Pulmonary artery endothelial cell (primary cell): Measurements from ENCODE around the gene ALK. TPM values are rescaled to one million over a fixed set of nuclear protein-coding genes. Genes with fewer than 3 reads are reported as not detected.

Experiments
- DNase-seq: peaks from one replicate; pipeline ENCODE4 v3.0.0-alpha.2; 2011; ENCODE audit warnings: low read depth, low spot score
- total RNA-seq: library from RNA; depleted of rRNA; stranded (reverse); fragments of >200 nt; gene quantifications from 2 replicates; pipeline ENCODE4 v1.2.3, GENCODE V29; 2014

The ALK gene
- total RNA-seq, 1 donor from 2014 or later: not detected

- no peak for DNase-seq
Observed at GRCh38 chr2:29530281-29530680, 391.1 kb downstream of the ALK start.

- no peak for DNase-seq
Observed at GRCh38 chr2:29528891-29529520, 392.4 kb downstream of the ALK start.

- no peak for DNase-seq
Observed at GRCh38 chr2:29528371-29528770, 393.0 kb downstream of the ALK start.

- no peak for DNase-seq
Observed at GRCh38 chr2:29527947-29528346, 393.4 kb downstream of the ALK start.

GRCh38 chr2:29526587-29527586 lies 394.5 kb downstream of the ALK start:
- no peak for DNase-seq

GRCh38 chr2:29525921-29526320 lies 395.5 kb downstream of the ALK start:
- DNase-seq: no peak

GRCh38 chr2:29524652-29525051 lies 396.7 kb downstream of the ALK start:
- DNase-seq: no peak

GRCh38 chr2:29522951-29523669 lies 398.3 kb downstream of the ALK start:
- DNase-seq: no peak

GRCh38 chr2:29520001-29520400 lies 401.4 kb downstream of the ALK start:
- DNase-seq: no peak

GRCh38 chr2:29519338-29519925 lies 402.0 kb downstream of the ALK start:
- DNase-seq: no peak

- DNase-seq: no peak
Observed at GRCh38 chr2:29518646-29519337, 402.6 kb downstream of the ALK start.

GRCh38 chr2:29518010-29518409 lies 403.4 kb downstream of the ALK start:
- no peak for DNase-seq

GRCh38 chr2:29517413-29517812 lies 404.0 kb downstream of the ALK start:
- DNase-seq: no peak

- DNase-seq: no peak
Observed at GRCh38 chr2:29516767-29517166, 404.6 kb downstream of the ALK start.

- no peak for DNase-seq
Observed at GRCh38 chr2:29509878-29510277, 411.5 kb downstream of the ALK start.

- DNase-seq: no peak
Observed at GRCh38 chr2:29509397-29509796, 412.0 kb downstream of the ALK start.

- DNase-seq: no peak
Observed at GRCh38 chr2:29504746-29505145, 416.6 kb downstream of the ALK start.

- no peak for DNase-seq
Observed at GRCh38 chr2:29502460-29502911, 418.9 kb downstream of the ALK start.

GRCh38 chr2:29497375-29497774 lies 424.0 kb downstream of the ALK start:
- DNase-seq: no peak

GRCh38 chr2:29496198-29496597 lies 425.2 kb downstream of the ALK start:
- no peak for DNase-seq

- no peak for DNase-seq
Observed at GRCh38 chr2:29495536-29496060, 425.8 kb downstream of the ALK start.
